NCI-H146 treated with DMSO at 0.1 percent for 48 hours (cell line): ENCODE measurements around the gene STIM1.

Source experiments
- DNase-seq: peaks from one replicate; lab custom pipeline; 2025; ENCODE audit not compliant: unreplicated experiment; lab: John Stamatoyannopoulos, UW

The STIM1 gene

DNA sequence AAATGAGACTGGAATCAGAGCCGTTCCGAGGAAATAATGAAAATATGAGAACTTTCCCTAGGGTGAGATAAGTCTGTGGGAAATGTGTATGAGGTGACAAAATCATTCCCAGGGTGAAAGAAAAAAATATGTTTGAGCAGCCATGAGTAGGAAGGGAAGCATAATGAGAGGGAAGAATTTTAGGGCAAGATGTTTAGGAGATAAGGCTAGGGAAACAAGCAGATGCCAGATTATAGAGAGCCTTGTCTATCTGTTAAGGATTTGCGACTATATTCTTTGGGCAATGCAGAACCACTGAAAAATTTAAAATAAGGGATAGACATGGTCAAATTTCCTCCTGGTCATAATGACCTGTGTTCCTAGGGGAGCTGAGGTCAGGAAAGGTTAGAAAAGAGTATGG is 54.4 kb downstream of the STIM1 start:
- DNase-seq, result no peak

GRCh38 chr11:3911908-3912505 is 56.5 kb downstream of the STIM1 start:
- DNase-seq, result no peak

- no peak for DNase-seq
Measured at GRCh38 chr11:3913921-3914320, 58.5 kb downstream of the STIM1 start.

- no peak for DNase-seq
Measured at GRCh38 chr11:3914805-3915204, 59.3 kb downstream of the STIM1 start.

- DNase-seq, result no peak
Measured at GRCh38 chr11:3916962-3917361, 61.5 kb downstream of the STIM1 start.

- no peak for DNase-seq
Measured at GRCh38 chr11:3920148-3920852, 64.8 kb downstream of the STIM1 start.

DNA sequence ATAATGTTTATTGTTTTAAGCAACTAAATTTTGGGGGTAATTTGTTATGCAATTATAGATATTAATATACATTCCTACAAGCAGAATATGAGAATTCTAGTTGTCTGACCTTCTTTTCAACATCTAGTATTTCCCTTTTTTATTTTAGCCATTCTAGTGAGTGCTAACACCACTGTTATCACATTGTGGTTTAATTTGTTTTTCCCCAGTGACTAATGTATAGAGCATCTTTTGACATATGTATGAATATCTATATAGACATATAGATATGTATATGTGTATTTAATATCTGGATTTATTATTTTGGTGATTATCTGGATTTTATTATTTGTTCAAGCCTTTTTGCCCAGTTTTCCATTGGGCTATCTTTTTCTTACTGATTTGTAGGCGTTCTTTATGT is 66.6 kb downstream of the STIM1 start:
- DNase-seq, result no peak

DNA sequence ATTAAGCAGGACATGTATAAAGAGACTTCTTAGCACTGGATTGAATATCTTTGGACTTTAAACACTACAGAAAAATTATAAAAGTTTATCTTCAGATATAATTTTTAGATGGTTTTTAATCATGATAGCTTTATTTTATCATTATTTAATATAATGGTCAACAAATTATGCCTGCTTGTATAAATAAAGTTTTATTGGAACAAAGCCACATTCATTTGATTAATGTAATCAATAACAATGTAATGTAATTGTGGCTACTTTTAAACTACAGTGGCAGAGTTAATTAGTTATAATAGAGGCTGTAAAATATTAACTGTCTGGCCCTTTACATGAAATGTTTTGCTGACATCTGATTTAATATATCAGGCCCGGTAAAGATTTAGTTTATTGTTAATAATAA is 70.0 kb downstream of the STIM1 start:
- DNase-seq, result no peak

DNA sequence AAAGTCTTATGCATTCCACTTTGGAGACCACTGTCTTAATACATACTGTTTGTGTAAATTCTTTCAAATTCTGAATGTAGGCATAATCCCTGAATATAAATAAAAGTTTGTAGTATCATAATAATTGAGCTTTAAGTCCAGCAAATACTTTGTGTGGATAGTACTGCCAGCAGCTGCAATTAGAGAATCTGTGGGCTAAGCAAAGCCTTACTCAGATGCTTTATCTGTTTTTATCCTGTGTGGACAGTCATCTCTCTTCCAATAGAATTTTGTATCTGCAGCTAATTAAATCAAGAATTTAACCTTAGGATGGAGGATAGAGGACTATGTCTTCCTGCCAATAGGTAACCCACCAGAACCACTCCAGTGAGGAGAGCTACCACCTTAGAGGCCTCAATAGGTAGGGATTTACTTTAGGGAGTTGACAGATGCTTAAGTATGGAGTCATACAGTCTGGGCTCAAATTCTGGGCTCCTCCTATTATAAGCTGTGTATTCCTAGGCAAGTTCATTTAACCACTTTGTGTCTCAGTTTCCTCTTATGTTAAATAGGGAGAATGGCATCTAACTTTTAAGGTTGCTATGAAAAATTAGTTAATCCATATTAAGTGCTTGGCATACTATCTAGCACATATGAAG is 71.1 kb downstream of the STIM1 start:
- DNase-seq, result no peak

- DNase-seq, result no peak
Measured at GRCh38 chr11:3927129-3927796, 71.8 kb downstream of the STIM1 start.

GRCh38 chr11:3929232-3929631 is 73.8 kb downstream of the STIM1 start:
- no peak for DNase-seq

DNA sequence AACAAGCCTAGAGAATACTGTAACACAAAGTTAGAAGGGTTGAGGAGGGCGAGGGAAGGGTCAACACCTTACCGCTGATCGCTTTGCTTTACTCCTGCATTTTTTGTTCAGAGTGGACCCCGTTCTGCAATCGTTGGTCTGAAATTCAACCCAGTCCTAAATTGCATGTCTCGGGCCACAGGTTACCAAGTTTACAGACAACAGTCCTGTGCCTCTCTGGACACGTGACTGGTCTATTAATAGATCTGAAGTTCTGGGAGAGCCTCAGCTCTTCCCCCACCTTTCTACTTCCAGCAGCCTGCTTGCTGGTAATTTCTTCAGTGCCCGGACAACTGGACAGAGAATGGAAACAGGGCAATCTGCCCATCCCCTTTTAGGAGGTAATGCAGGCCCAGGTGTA is 74.2 kb downstream of the STIM1 start:
- DNase-seq, result no peak

DNA sequence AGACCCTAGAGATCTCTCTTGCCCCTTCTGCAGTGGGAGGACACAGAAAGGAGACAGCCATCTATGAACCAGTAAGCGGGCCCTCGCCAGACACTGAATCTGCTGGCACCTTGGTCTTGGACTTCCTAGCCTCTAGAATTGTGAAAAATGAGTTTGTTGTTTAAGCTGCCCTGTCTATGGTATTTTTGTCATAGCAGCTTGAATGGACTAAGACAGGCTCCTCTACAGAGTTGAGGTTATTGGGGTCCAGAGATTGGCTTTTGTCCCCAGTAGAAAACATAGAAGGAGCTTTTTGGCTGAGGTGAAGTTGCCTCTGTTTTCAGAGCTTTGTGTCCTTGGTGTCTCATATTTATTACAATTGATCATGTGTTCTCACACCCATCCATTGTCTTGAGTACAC is 77.2 kb downstream of the STIM1 start:
- DNase-seq, result no peak

DNA sequence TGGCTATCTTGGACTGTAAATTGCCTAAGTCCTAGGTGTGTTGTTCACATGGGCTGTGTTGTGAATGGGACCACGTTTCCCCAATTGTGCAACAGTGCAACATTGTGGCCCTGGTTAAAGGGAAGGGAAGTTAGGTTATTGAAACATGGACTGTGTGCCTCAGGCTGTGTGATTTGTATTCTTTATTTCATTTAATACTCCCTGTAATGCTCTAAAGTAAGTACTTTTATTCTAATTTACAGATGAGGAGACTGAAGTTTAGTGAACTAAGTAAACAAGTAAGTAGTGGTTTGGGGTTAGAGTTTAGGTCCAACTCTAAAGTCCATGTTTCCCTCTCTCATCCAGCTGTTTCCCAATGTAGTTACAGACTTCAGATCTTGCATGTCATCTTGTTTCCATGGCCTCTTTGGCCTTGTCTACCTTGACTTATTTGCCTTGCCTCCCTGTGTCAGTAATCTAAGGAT is 77.7 kb downstream of the STIM1 start:
- DNase-seq, result no peak

DNA sequence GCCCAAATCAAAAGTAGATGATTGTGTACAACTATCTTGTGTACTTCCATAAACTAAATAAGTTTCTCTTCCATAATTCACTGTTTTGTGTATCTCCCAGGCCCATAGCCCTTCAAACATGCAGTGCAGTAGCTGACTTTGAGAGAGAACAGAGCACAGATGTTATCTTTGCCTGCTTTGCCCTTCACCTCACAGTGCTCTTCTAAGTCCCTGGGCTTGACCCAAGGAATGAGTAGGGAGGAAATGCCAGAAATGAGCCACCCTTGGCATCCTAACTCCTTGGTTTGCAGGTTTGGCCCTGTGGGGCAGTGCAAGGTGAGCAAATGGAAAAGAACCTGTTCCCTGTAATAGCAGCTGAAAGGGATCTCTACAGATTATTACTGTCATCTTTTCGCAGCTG is 79.2 kb downstream of the STIM1 start:
- DNase-seq, result no peak

- DNase-seq, result no peak
Measured at GRCh38 chr11:3936517-3936916, 81.1 kb downstream of the STIM1 start.

DNA sequence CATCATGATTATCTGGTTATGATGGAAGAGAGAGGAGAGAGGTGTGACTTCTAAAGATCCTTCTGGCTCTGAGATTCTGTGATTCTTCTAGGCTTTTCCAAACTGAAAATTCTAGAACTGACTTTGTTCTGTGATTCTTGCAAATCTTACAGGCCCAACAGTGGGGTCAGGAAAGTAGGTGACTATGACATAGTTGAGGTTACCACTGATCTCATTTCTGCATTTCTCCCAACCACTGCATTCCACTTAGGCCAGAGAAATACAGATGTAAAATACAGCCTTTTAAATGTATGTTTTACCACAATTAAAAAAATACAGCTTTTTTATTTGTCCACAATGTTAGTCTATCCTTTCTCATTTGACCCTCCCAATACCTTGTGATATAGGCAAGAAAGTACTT is 83.7 kb downstream of the STIM1 start:
- no peak for DNase-seq

- DNase-seq, result no peak
Measured at GRCh38 chr11:3939651-3940190, 84.3 kb downstream of the STIM1 start.

GRCh38 chr11:3942160-3942955 is 86.9 kb downstream of the STIM1 start:
- DNase-seq, result no peak

GRCh38 chr11:3942956-3943497 is 87.6 kb downstream of the STIM1 start:
- no peak for DNase-seq

- no peak for DNase-seq
Measured at GRCh38 chr11:3944198-3944597, 88.7 kb downstream of the STIM1 start.
